H9 (cell line): ENCODE results near the gene CERS5. TPM values are rescaled to one million over a fixed set of nuclear protein-coding genes. Genes with fewer than 3 reads are reported as not detected.

Experiments used
- DNase-seq: peaks from one replicate; pipeline ENCODE4 v3.0.0-alpha.2; 2017
- H2AFZ ChIP-seq: one replicate; pipeline ENCODE4 v1.6.1; 2013; ENCODE audit warnings: mild to moderate bottlenecking, low read length, control low read depth, moderate library complexity
- H2AK5ac ChIP-seq: 2 replicates; pipeline ENCODE4 v1.6.1; 2013; ENCODE audit warnings: low read length, control low read depth, mixed read lengths; ENCODE audit not compliant: insufficient read length
- H2BK120ac ChIP-seq: one replicate; pipeline ENCODE4 v1.6.1; 2013; ENCODE audit warnings: low read depth, mild to moderate bottlenecking, low read length, control low read depth, inconsistent platforms; ENCODE audit not compliant: poor library complexity, severe bottlenecking
- H2BK12ac ChIP-seq: 2 replicates; pipeline ENCODE4 v1.6.1; 2013; ENCODE audit warnings: low read length, control low read depth, mixed read lengths, low read depth; ENCODE audit not compliant: insufficient read length
- H2BK15ac ChIP-seq: 2 replicates; pipeline ENCODE4 v1.6.1; 2013; ENCODE audit warnings: low read depth, low read length, control low read depth
- H2BK20ac ChIP-seq: one replicate; pipeline ENCODE4 v1.6.1; 2013; ENCODE audit warnings: low read depth, mild to moderate bottlenecking, low read length, control low read depth, inconsistent platforms; ENCODE audit not compliant: poor library complexity, severe bottlenecking
- H2BK5ac ChIP-seq: 2 replicates; pipeline ENCODE4 v1.6.1; 2013; ENCODE audit warnings: low read length, control low read depth, mixed read lengths; ENCODE audit not compliant: insufficient read length
- H3K14ac ChIP-seq: 2 replicates; pipeline ENCODE4 v1.6.1; 2013; ENCODE audit warnings: low read length, control low read depth; ENCODE audit not compliant: insufficient read depth
- H3K18ac ChIP-seq: 2 replicates; pipeline ENCODE4 v1.6.1; 2013; ENCODE audit warnings: low read depth, mild to moderate bottlenecking, mixed read lengths, low read length, control low read depth; ENCODE audit not compliant: insufficient read length
- H3K23ac ChIP-seq: 2 replicates; pipeline ENCODE4 v1.6.1; 2013; ENCODE audit warnings: low read length, control low read depth, mixed read lengths, low read depth; ENCODE audit not compliant: insufficient read length
- H3K23me2 ChIP-seq: 2 replicates; pipeline ENCODE4 v1.6.1; 2013; ENCODE audit warnings: low read depth, mild to moderate bottlenecking, mixed read lengths, low read length, control low read depth; ENCODE audit not compliant: insufficient read length, poor library complexity, severe bottlenecking
- H3K27ac ChIP-seq: 2 replicates; pipeline ENCODE4 v1.5.1; 2013; ENCODE audit warnings: low read length, control low read depth, mixed read lengths, low read depth; ENCODE audit not compliant: insufficient read length
- H3K27me3 ChIP-seq: 2 replicates; pipeline ENCODE4 v1.6.1; 2013; ENCODE audit warnings: low read length, control low read depth, inconsistent platforms; ENCODE audit not compliant: insufficient read depth
- H3K4ac ChIP-seq: 2 replicates; pipeline ENCODE4 v1.6.1; 2013; ENCODE audit warnings: low read depth, mild to moderate bottlenecking, control low read depth, inconsistent platforms, low read length, moderate library complexity
- H3K4me1 ChIP-seq: 2 replicates; pipeline ENCODE4 v1.6.1; 2013; ENCODE audit warnings: low read length, control low read depth, inconsistent platforms; ENCODE audit not compliant: insufficient read depth
- H3K4me2 ChIP-seq: 2 replicates; pipeline ENCODE4 v1.6.1; 2013; ENCODE audit warnings: low read length, control low read depth, mixed read lengths; ENCODE audit not compliant: insufficient read length, insufficient read depth
- H3K56ac ChIP-seq: 2 replicates; pipeline ENCODE4 v1.6.1; 2013; ENCODE audit warnings: low read depth, mild to moderate bottlenecking, mixed read lengths, low read length, control low read depth; ENCODE audit not compliant: insufficient read length
- H3K79me1 ChIP-seq: 2 replicates; pipeline ENCODE4 v1.6.1; 2013; ENCODE audit warnings: low read depth, mild to moderate bottlenecking, moderate library complexity, low read length, control low read depth, inconsistent platforms; ENCODE audit not compliant: insufficient read depth, poor library complexity, severe bottlenecking
- H3K79me2 ChIP-seq: 2 replicates; pipeline ENCODE4 v1.6.1; 2013; ENCODE audit warnings: low read length, control low read depth, inconsistent platforms; ENCODE audit not compliant: insufficient read depth
- H3K9ac ChIP-seq: 2 replicates; pipeline ENCODE4 v1.6.1; 2013; ENCODE audit warnings: low read length, control low read depth, mixed read lengths; ENCODE audit not compliant: insufficient read length; ENCODE audit errors: extremely low read depth
- H3K9me3 ChIP-seq: one replicate; pipeline ENCODE4 v1.6.1; 2013; ENCODE audit warnings: low read depth, low read length, inconsistent platforms; ENCODE audit not compliant: control insufficient read depth
- H3T11ph ChIP-seq: one replicate; pipeline ENCODE4 v1.6.1; 2013; ENCODE audit warnings: mild to moderate bottlenecking, low read length, control low read depth, inconsistent platforms
- H4K20me1 ChIP-seq: one replicate; pipeline ENCODE4 v1.6.1; 2013; ENCODE audit not compliant: control insufficient read depth, insufficient read length, insufficient read depth
- H4K5ac ChIP-seq: 2 replicates; pipeline ENCODE4 v1.6.1; 2013; ENCODE audit warnings: low read depth, mild to moderate bottlenecking, mixed read lengths, low read length, control low read depth; ENCODE audit not compliant: insufficient read length
- H4K8ac ChIP-seq: replicated peaks from 2 replicates; pipeline ENCODE4 v1.6.1; 2013; ENCODE audit warnings: low read length, control low read depth, mixed read lengths, low read depth; ENCODE audit not compliant: insufficient read length
- H4K91ac ChIP-seq: 2 replicates; pipeline ENCODE4 v1.6.1; 2013; ENCODE audit warnings: low read depth, mild to moderate bottlenecking, moderate library complexity, mixed read lengths, low read length, control low read depth; ENCODE audit not compliant: insufficient read length
- H3K27ac Mint-ChIP-seq, 3 experiments: 2 replicates in 2 of 3; 3 replicates in 1 of 3; pipeline ENCODE4 v1.8.0; 2020 to 2021; ENCODE audit warnings: mixed read lengths in 3 of 3, mild to moderate bottlenecking in 1 of 3, moderate library complexity in 1 of 3
- H3K27me3 Mint-ChIP-seq: 2 replicates; pipeline ENCODE4 v1.8.0; 2021; ENCODE audit warnings: low read depth, mild to moderate bottlenecking, moderate library complexity, mixed read lengths
- H3K36me3 Mint-ChIP-seq, 3 experiments: 2 replicates in 2 of 3; 3 replicates in 1 of 3; pipeline ENCODE4 v1.8.0; 2020 to 2021; ENCODE audit warnings: low read depth in 3 of 3, mixed read lengths in 3 of 3; ENCODE audit not compliant: insufficient read depth in 1 of 3
- H3K4me1 Mint-ChIP-seq, 2 experiments: 2 replicates each; pipeline ENCODE4 v1.8.0; 2020; ENCODE audit warnings: mixed read lengths in 2 of 2
- H3K4me3 Mint-ChIP-seq, 2 experiments: 2 replicates in 1 of 2; 3 replicates in 1 of 2; pipeline ENCODE4 v1.8.0; 2020 to 2021; ENCODE audit warnings: mild to moderate bottlenecking in 2 of 2, mixed read lengths in 2 of 2, moderate library complexity in 1 of 2
- H3K9me3 Mint-ChIP-seq, 2 experiments: 2 replicates in 1 of 2; 3 replicates in 1 of 2; pipeline ENCODE4 v1.8.0; 2020; ENCODE audit warnings: mild to moderate bottlenecking in 2 of 2, mixed read lengths in 2 of 2, moderate library complexity in 1 of 2
- WGBS: extraction: QIAGEN DNeasy Blood & Tissue Kit; methylation state at CpG from one replicate; pipeline ENCODE4 v1.1.7; 2013; ENCODE audit warnings: missing lambda C conversion rate, low lambda C conversion rate, mixed read lengths; ENCODE audit not compliant: insufficient read length; ENCODE audit errors: extremely low coverage; 5-methylcytosine and 5-hydroxymethylcytosine counted together
- total RNA-seq: library from RNA; stranded (reverse); gene quantifications from 2 replicates; pipeline ENCODE4 v1.2.1, GENCODE V29; 2021
- TF ChIP-seq, protein P1 (sequence below): fragments of 200-600 bp; sonication (generic); conservative IDR thresholded peaks from 3 replicates; pipeline ENCODE4 v1.8.0; 2021; ENCODE audit warnings: antibody characterized with exemption, mild to moderate bottlenecking

CERS5 gene
- total RNA-seq, 1 experiment from 2014 or later = 68.8 TPM

DNA sequence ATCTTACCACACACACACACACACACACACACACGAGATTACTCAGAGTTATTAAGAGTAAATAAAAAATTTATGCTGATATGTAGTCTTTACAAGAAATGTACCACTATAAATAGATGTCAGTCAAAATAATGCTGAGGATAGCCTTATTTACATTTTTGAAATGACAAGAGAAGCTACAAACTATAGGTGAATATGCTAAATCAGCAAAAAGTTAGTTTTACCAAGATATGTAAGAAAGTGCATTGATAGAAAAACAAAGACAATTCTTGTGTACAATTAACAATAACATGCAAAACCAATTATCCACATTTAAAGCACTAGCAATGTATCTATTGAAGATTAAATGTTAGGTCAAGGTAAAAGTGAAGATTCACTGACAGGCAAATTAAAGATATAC, 46.8 kb upstream of the CERS5 start:
- H3K18ac ChIP-seq = no peak overlapping the region
- peaks cover 0 to 10% of the 10 kb centered on the region in 2 experiments; a peak in 2 of 4 replicates for H3K4me1 Mint-ChIP-seq
- H3K79me2 ChIP-seq = peaks cover 9% of the 10 kb centered on the region; the same call in 1 of the 2 replicates
- no peak overlapping the region for H4K5ac ChIP-seq
- H3K79me1 ChIP-seq = peaks cover 4% of the 10 kb centered on the region
- H3T11ph ChIP-seq = no peak overlapping the region
- no peak overlapping the region for H4K8ac ChIP-seq
- no peak overlapping the region for H2BK120ac ChIP-seq
- H2AFZ ChIP-seq = no peak overlapping the region
- no CpG with 5 or more reads among the region's 1 CpG for WGBS
- no peaks in the 10 kb centered on the region for H3K23me2 ChIP-seq
- H3K4me3 Mint-ChIP-seq = no peak overlapping the region
- H2BK5ac ChIP-seq = no peak overlapping the region
- no peak overlapping the region for H3K4ac ChIP-seq
- no peak overlapping the region for H2BK20ac ChIP-seq
- no peaks in the 10 kb centered on the region for H3K27me3 ChIP-seq
- no peaks in the 10 kb centered on the region for H3K27me3 Mint-ChIP-seq
- H3K14ac ChIP-seq = no peak overlapping the region
- H2BK15ac ChIP-seq = no peak overlapping the region
- TF ChIP-seq, protein P1, sequence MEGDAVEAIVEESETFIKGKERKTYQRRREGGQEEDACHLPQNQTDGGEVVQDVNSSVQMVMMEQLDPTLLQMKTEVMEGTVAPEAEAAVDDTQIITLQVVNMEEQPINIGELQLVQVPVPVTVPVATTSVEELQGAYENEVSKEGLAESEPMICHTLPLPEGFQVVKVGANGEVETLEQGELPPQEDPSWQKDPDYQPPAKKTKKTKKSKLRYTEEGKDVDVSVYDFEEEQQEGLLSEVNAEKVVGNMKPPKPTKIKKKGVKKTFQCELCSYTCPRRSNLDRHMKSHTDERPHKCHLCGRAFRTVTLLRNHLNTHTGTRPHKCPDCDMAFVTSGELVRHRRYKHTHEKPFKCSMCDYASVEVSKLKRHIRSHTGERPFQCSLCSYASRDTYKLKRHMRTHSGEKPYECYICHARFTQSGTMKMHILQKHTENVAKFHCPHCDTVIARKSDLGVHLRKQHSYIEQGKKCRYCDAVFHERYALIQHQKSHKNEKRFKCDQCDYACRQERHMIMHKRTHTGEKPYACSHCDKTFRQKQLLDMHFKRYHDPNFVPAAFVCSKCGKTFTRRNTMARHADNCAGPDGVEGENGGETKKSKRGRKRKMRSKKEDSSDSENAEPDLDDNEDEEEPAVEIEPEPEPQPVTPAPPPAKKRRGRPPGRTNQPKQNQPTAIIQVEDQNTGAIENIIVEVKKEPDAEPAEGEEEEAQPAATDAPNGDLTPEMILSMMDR = no peak
- no peak overlapping the region for H2BK12ac ChIP-seq
- peaks cover 0 to 14% (median 2%) of the 10 kb centered on the region in 3 experiments; a peak in 4 of 7 replicates for H3K36me3 Mint-ChIP-seq
- H3K4me2 ChIP-seq = no peak overlapping the region
- no peaks in the 10 kb centered on the region for H3K4me1 ChIP-seq
- H3K9me3 ChIP-seq = no peaks in the 10 kb centered on the region
- no peaks in the 10 kb centered on the region for H3K9me3 Mint-ChIP-seq
- H3K27ac ChIP-seq = no peak overlapping the region
- no peak overlapping the region for H3K9ac ChIP-seq
- no peak overlapping the region for H3K56ac ChIP-seq
- H2AK5ac ChIP-seq = no peak overlapping the region
- no peak overlapping the region for H3K23ac ChIP-seq
- DNase-seq = no peak
- no peak overlapping the region for H3K27ac Mint-ChIP-seq
- H4K20me1 ChIP-seq = no peaks in the 10 kb centered on the region
- no peak overlapping the region for H4K91ac ChIP-seq
